ENCODE results near the gene ZBTB9.

DNA sequence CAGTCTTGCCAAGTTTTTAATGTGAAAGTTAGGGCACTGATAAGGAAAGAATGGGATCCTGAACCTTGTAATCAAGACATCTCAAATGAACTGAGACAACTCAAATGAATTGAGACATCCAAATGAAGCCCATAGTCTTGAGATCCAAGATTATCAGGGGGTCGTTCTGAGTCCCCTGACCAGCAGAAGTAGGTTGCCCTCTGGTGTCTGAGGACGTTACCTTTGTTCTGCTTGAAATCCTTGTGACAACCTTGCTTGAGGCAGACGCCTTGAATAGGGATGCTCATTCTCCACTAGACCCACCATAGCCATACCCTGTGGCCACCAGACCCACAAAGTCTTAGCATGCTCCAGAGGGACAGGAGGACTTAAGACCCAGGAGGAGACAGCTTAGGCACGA, 37.7 kb downstream of the ZBTB9 start:
- TF ChIP-seq, protein P1, sequence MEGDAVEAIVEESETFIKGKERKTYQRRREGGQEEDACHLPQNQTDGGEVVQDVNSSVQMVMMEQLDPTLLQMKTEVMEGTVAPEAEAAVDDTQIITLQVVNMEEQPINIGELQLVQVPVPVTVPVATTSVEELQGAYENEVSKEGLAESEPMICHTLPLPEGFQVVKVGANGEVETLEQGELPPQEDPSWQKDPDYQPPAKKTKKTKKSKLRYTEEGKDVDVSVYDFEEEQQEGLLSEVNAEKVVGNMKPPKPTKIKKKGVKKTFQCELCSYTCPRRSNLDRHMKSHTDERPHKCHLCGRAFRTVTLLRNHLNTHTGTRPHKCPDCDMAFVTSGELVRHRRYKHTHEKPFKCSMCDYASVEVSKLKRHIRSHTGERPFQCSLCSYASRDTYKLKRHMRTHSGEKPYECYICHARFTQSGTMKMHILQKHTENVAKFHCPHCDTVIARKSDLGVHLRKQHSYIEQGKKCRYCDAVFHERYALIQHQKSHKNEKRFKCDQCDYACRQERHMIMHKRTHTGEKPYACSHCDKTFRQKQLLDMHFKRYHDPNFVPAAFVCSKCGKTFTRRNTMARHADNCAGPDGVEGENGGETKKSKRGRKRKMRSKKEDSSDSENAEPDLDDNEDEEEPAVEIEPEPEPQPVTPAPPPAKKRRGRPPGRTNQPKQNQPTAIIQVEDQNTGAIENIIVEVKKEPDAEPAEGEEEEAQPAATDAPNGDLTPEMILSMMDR (conservative IDR thresholded peaks at IDR 0.05), result no peak
- TF ChIP-seq ZFX (IDR thresholded peaks at IDR 0.05), result no peak
